HG03103 (cell line): ENCODE data around the gene FXYD7.
A peak's percentile ranks its signal among the peaks of the same experiment; 100 is the strongest.
"Not testable (repeated sequence)": the region's sequence is repeated elsewhere in the genome, so short reads cannot be mapped to it uniquely, and the experiment has no call there.

Experiments used
- ATAC-seq: cut with Tn5 transposase; IDR thresholded peaks from one replicate; pipeline ENCODE4 v1.9.1; 2021; ENCODE audit warnings: low read depth; ENCODE audit not compliant: unreplicated experiment

Gene FXYD7

GRCh38 chr19:35125749-35126623, 17.1 kb upstream of the FXYD7 start:
- ATAC-seq = no peak

GRCh38 chr19:35126624-35126959, 16.5 kb upstream of the FXYD7 start:
- ATAC-seq = no peak

- ATAC-seq = no peak
Observed at GRCh38 chr19:35127871-35128270, 15.2 kb upstream of the FXYD7 start.

GRCh38 chr19:35128398-35129057, 14.5 kb upstream of the FXYD7 start:
- ATAC-seq = no peak

- ATAC-seq = not testable (repeated sequence)
Observed at GRCh38 chr19:35129724-35130274, 13.3 kb upstream of the FXYD7 start.

- no peak for ATAC-seq
Observed at GRCh38 chr19:35130761-35131720, 12.0 kb upstream of the FXYD7 start.

- ATAC-seq = no peak
Observed at GRCh38 chr19:35132254-35132653, 10.8 kb upstream of the FXYD7 start.

GRCh38 chr19:35133826-35134225, 9.2 kb upstream of the FXYD7 start:
- ATAC-seq = no peak

GRCh38 chr19:35134601-35135242, 8.3 kb upstream of the FXYD7 start, which contains the start of gene LGI4:
LGI4 (minus strand) TSS chr19:35135059; CDS start chr19:35134680, 379 bp downstream.
- ATAC-seq = no peak

GRCh38 chr19:35135389-35135909, 7.6 kb upstream of the FXYD7 start:
- ATAC-seq = no peak

- no peak for ATAC-seq
Observed at GRCh38 chr19:35136231-35136630, 6.8 kb upstream of the FXYD7 start.

- no peak for ATAC-seq
Observed at GRCh38 chr19:35136977-35137702, 5.9 kb upstream of the FXYD7 start.

GRCh38 chr19:35138305-35138892, 4.7 kb upstream of the FXYD7 start, which contains the start of gene FXYD1:
FXYD1 (plus strand) TSS chr19:35138824; CDS start chr19:35140080, 1,256 bp downstream.
- no peak for ATAC-seq

GRCh38 chr19:35140207-35140961, 2.7 kb upstream of the FXYD7 start:
- ATAC-seq = no peak

- ATAC-seq = peak; percentile 66
Observed at GRCh38 chr19:35140962-35141836, 1.9 kb upstream of the FXYD7 start.

- no peak for ATAC-seq
Observed at GRCh38 chr19:35141837-35142605, 1.0 kb upstream of the FXYD7 start.
